Activated CD4-positive, alpha-beta T cell treated with anti-CD3 and anti-CD28 coated beads, Interleukin-2, Interleukin-4, amounts not matched to agents 100 ng/mL and 50 ng/mL, durations not matched to agents 16 hours and 8 hours (primary cell): Measurements from ENCODE around the gene IL12B.
"Not testable (repeated sequence)": the region's sequence is repeated elsewhere in the genome, so short reads cannot be mapped to it uniquely, and the experiment has no call there.

Experiments
- DNase-seq: peaks from one replicate; pipeline ENCODE4 v3.0.0-alpha.2; 2020; ENCODE audit warnings: low spot score

Gene IL12B

GRCh38 chr5:159332800-159333544 is 2.7 kb upstream of the IL12B start:
- DNase-seq = no peak

GRCh38 chr5:159331093-159331973 is 1.0 kb upstream of the IL12B start:
- peak; percentile 57 for DNase-seq

- DNase-seq = no peak
Measured at GRCh38 chr5:159324986-159325385, 5.3 kb downstream of the IL12B start.

DNA sequence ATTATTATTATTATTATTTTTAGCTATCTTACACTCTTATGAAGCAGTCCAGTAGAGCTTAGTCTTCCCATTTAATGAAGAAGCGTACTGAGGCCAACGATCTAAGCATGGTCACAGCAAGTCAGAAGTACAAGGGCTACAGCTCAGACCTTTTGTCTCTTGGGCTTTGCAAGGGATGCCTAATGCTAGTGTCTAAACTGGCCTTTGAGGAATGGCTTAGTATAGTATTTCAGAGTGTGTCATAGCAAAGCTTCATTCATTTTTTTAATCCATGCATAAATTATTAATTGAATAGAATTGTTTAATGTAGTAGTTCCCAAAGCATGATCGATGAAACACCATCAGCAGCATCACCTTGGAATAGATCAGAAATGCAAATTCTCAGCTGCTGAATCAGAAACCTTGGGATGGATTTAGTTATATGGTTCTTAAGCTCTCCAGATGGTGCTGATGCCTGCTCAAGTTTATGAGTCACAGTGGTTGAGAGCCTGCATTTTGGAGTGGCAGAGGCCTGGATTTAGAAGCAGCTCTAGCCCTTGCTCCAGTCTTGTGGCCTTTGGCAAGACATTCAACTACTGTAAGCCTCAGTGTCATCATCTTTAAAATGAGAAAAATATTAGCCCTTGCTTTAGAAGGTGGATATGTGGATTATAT is 6.1 kb downstream of the IL12B start:
- no peak for DNase-seq

GRCh38 chr5:159322180-159322579 is 8.1 kb downstream of the IL12B start:
- no peak for DNase-seq

- no peak for DNase-seq
Measured at GRCh38 chr5:159319832-159320231, 10.5 kb downstream of the IL12B start.

DNA sequence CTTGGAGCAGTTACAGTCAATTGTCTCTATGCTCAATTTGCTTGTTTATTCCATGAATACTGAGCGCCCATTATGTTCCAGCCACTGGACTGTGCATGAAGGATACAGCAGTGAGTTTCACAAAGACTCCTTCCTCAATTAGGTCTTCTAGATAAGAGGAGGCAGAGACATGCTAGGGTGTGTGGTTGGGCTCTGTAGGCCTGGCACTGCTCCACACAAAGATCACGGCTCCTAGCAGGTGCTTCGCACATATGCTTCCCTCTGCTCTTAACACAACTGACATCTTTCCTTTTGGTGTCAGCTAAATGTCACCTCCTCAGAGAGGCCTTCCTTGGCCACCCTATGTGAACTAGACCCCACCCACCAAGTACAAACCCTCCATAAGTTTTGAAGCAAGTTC is 10.9 kb downstream of the IL12B start:
- DNase-seq = no peak

DNA sequence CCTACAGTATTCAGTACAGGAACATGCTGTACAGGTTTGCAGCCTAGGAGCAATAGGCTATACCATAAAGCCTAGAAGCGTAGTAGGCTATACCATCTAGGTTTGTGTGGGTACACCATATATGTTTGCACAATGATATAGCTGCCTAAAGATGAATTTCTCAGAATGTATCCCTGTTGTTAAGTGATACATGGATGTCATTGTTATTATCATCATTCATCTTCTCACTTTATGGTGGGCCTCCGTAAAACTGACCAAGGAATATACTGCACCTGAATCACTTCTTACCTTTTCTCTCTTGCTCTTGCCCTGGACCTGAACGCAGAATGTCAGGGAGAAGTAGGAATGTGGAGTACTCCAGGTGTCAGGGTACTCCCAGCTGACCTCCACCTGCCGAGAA is 11.8 kb downstream of the IL12B start:
- no peak for DNase-seq

GRCh38 chr5:159317849-159318248 is 12.4 kb downstream of the IL12B start:
- DNase-seq = no peak

DNA sequence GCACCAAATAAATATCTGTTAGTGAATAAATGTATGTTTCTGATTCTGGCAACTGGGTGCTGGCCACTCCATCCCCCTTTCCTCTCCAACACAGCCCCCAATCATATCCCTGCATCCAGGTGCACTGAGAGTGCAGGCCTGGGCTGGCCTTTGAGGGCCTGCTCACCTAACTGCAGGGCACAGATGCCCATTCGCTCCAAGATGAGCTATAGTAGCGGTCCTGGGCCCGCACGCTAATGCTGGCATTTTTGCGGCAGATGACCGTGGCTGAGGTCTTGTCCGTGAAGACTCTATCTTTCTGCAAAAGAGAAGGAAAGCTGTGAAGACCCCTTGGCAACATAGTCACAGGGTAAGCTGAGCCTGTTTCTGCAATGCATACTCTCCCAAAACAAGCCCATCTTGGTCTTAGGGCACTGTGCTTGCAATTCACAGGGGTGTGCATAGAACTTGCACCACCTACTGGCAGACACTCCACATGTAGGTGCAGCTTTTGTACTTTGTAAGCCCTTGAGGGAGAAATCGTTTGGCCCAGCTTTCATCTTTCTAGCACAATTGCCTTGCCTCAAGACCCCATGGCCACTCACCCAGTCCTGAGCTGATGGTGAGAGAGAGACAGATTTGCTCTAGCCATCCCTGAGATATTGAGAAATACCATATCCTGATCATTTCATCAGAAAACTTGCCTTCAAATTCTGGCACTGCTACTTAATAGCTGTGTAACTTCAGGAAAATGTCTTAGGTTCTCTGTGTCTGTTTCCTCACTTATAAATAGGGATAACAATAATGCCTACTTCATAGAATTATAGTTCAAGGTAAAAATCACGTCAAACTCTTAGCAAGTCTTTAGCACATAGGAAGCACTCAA is 13.5 kb downstream of the IL12B start:
- peak; percentile 28 for DNase-seq

GRCh38 chr5:159313197-159313596 is 17.1 kb downstream of the IL12B start:
- DNase-seq = no peak

- DNase-seq = no peak
Measured at GRCh38 chr5:159311063-159311462, 19.2 kb downstream of the IL12B start.

DNA sequence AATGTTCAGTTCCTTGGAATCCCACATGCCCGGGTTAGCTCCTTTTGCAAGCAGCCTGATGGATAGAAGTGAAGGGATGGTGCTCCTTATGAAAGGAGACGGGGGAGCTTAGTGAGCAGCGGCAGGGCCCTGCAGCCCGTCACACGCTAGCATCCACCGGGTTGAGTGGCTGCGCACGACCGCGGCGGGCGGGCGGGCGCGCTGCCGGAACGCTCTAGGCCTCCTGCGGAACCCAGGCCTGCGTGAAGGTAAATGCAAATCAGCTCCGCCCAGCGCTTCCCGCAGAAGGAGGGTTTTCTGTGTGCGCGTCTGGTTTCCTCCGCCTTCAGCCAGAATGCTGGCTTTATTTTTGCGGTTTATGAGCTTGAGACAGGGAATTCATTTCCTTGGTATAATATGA is 19.8 kb downstream of the IL12B start:
- DNase-seq = peak; percentile 3

- no peak for DNase-seq
Measured at GRCh38 chr5:159309689-159310433, 20.4 kb downstream of the IL12B start.

GRCh38 chr5:159304961-159305595 is 25.2 kb downstream of the IL12B start:
- no peak for DNase-seq

DNA sequence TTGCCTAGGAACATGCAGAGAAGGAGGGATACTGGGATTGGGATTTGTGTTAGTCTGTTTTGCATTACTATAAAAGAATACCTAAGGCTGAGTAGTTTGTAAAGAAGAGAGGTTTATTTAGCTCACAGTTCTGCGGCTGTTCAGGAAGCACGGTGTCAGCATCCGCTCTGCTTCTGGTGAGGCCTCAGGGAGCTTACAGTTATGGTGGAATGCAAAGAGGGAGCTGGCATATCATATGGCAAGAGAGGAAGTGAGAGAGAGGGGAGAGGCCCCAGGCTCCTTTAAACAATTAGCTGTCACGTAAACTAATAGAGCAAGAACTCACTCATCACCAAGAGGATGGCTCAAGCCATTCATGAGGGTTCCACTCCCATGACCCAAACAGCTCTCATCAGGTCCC is 27.0 kb downstream of the IL12B start:
- DNase-seq = no peak

- DNase-seq = not testable (repeated sequence)
Measured at GRCh38 chr5:159301929-159302860, 28.1 kb downstream of the IL12B start.

DNA sequence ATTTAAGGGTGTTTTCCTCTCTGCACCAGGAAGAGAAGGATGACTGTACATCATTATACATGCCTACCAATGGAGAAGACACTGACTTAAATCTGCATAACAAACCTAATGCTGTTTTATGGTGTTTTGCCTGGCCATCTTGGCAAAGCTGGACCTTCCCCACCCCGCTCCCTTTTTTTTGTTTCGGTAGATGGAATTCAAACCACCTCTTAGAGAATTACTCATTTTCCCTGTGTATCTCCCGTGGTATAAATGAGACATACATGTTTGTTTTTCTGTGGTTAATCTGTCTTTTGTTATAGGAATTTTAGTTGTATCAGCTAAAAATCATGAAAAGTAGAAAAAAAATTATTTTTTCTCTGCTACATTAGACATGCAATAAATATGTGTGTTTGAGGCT is 28.8 kb downstream of the IL12B start:
- no peak for DNase-seq

GRCh38 chr5:159297300-159297699 is 33.0 kb downstream of the IL12B start:
- DNase-seq = not testable (repeated sequence)
